Measurements from ENCODE around the gene MLLT6.

Gene MLLT6

GRCh38 chr17:38691154-38691553 lies 13.9 kb upstream of the MLLT6 start:
- Histone ChIP-seq H3K4me3 (no peak overlapping the region), H3K36me3 (replicated peaks) (no peaks in the 10 kb centered on the region), H3K27me3 (ENCODE audit: low read depth) (no peaks in the 10 kb centered on the region), H3K9me3 (no peaks in the 10 kb centered on the region), H3K4me1 (no peaks in the 10 kb centered on the region)
- no peak for DNase-seq (ENCODE audit: low spot score in 2 of 2)
- in situ Hi-C loops (cut with MboI; ENCODE audit: low sequenced_read_pairs): no loop called here

- no peaks in the 10 kb centered on the region for H3K36me3 ChIP-seq (replicated peaks)
- H3K9me3 ChIP-seq: no peaks in the 10 kb centered on the region
- H3K4me3 ChIP-seq: no peak overlapping the region
- H3K4me1 ChIP-seq: no peaks in the 10 kb centered on the region
- DNase-seq (ENCODE audit: low spot score in 2 of 2): no peak
- in situ Hi-C loops (cut with MboI; ENCODE audit: low sequenced_read_pairs): no loop called here
- H3K27me3 ChIP-seq (ENCODE audit: low read depth): no peaks in the 10 kb centered on the region
Observed at GRCh38 chr17:38693700-38694329, 11.3 kb upstream of the MLLT6 start.

- no peak for DNase-seq (ENCODE audit: low spot score in 2 of 2)
Observed at GRCh38 chr17:38697061-38697820, 7.8 kb upstream of the MLLT6 start.

GRCh38 chr17:38698760-38699159 lies 6.3 kb upstream of the MLLT6 start:
- Histone ChIP-seq H3K4me3 (no peak overlapping the region), H3K27me3 (ENCODE audit: low read depth) (no peaks in the 10 kb centered on the region), H3K9me3 (no peaks in the 10 kb centered on the region), H3K36me3 (replicated peaks) (no peaks in the 10 kb centered on the region), H3K4me1 (peaks cover 3% of the 10 kb centered on the region; the same call in 1 of the 2 replicates)
- no peak for DNase-seq (ENCODE audit: low spot score in 2 of 2)
- in situ Hi-C loops (cut with MboI; ENCODE audit: low sequenced_read_pairs): no loop called here

More at GRCh38 chr17:38697061-38697820, 7.8 kb upstream of the MLLT6 start:
- no peaks in the 10 kb centered on the region for H3K9me3 ChIP-seq
- H3K4me1 ChIP-seq: no peaks in the 10 kb centered on the region
- in situ Hi-C loops (cut with MboI; ENCODE audit: low sequenced_read_pairs): no loop called here
- no peaks in the 10 kb centered on the region for H3K36me3 ChIP-seq (replicated peaks)
- H3K4me3 ChIP-seq: no peak overlapping the region
- H3K27me3 ChIP-seq (ENCODE audit: low read depth): no peaks in the 10 kb centered on the region

GRCh38 chr17:38701504-38702165 lies 3.4 kb upstream of the MLLT6 start:
- in situ Hi-C loops (cut with MboI; ENCODE audit: low sequenced_read_pairs): no loop called here
- Histone ChIP-seq H3K4me3 (peak overlapping the region; percentile 81), H3K27me3 (ENCODE audit: low read depth) (no peaks in the 10 kb centered on the region), H3K4me1 (peaks cover 3% of the 10 kb centered on the region), H3K9me3 (no peaks in the 10 kb centered on the region), H3K36me3 (replicated peaks) (no peaks in the 10 kb centered on the region; the same call in 1 of the 2 replicates)
- DNase-seq (ENCODE audit: low spot score in 2 of 2): peak in 1 of 2 experiments; percentile 54

- peaks cover 3% of the 10 kb centered on the region for H3K4me1 ChIP-seq
- in situ Hi-C loops (cut with MboI; ENCODE audit: low sequenced_read_pairs): no loop called here
- H3K9me3 ChIP-seq: no peaks in the 10 kb centered on the region
- H3K4me3 ChIP-seq: peak overlapping the region; percentile 81
- peak; percentile 86 to 93 for DNase-seq (ENCODE audit: low spot score in 2 of 2)
- no peaks in the 10 kb centered on the region for H3K27me3 ChIP-seq (ENCODE audit: low read depth)
- no peaks in the 10 kb centered on the region; the same call in 1 of the 2 replicates for H3K36me3 ChIP-seq (replicated peaks)
Observed at GRCh38 chr17:38702166-38702915, 2.7 kb upstream of the MLLT6 start.

- DNase-seq (ENCODE audit: low spot score in 2 of 2): peak in 1 of 2 experiments; percentile 51
- in situ Hi-C loops (cut with MboI; ENCODE audit: low sequenced_read_pairs): no loop called here
Observed at GRCh38 chr17:38702916-38703741, 1.9 kb upstream of the MLLT6 start.

GRCh38 chr17:38703742-38704605 lies 1.1 kb upstream of the MLLT6 start:
- in situ Hi-C loops (cut with MboI; ENCODE audit: low sequenced_read_pairs): no loop called here
- H3K4me3 ChIP-seq: peak overlapping the region; percentile 81
- H3K4me1 ChIP-seq: peaks cover 3% of the 10 kb centered on the region
- DNase-seq (ENCODE audit: low spot score in 2 of 2): peak; percentile 92 to 97
- H3K27me3 ChIP-seq (ENCODE audit: low read depth): no peaks in the 10 kb centered on the region
- H3K9me3 ChIP-seq: no peaks in the 10 kb centered on the region
- H3K36me3 ChIP-seq (replicated peaks): peaks cover 3% of the 10 kb centered on the region

More at GRCh38 chr17:38702916-38703741, 1.9 kb upstream of the MLLT6 start:
- Histone ChIP-seq H3K4me1 (peaks cover 3% of the 10 kb centered on the region), H3K4me3 (peak overlapping the region; percentile 81), H3K36me3 (replicated peaks) (no peaks in the 10 kb centered on the region; the same call in none of the 2 replicates), H3K27me3 (ENCODE audit: low read depth) (no peaks in the 10 kb centered on the region), H3K9me3 (no peaks in the 10 kb centered on the region)

- H3K4me3 ChIP-seq: peak overlapping the region; percentile 81
- in situ Hi-C loops (cut with MboI; ENCODE audit: low sequenced_read_pairs): no loop called here
- H3K4me1 ChIP-seq: peaks cover 3% of the 10 kb centered on the region
- H3K36me3 ChIP-seq (replicated peaks): peaks cover 16% of the 10 kb centered on the region
- no peaks in the 10 kb centered on the region for H3K27me3 ChIP-seq (ENCODE audit: low read depth)
- DNase-seq (ENCODE audit: low spot score in 2 of 2): peak in 1 of 2 experiments; percentile 29
- no peaks in the 10 kb centered on the region for H3K9me3 ChIP-seq
Observed at GRCh38 chr17:38705523-38705802, 390 bp downstream of the MLLT6 start.

- in situ Hi-C loops (cut with MboI; ENCODE audit: low sequenced_read_pairs): no loop called here
- Histone ChIP-seq H3K4me1 (peaks cover 3% of the 10 kb centered on the region), H3K36me3 (replicated peaks) (peaks cover 18% of the 10 kb centered on the region), H3K9me3 (no peaks in the 10 kb centered on the region), H3K27me3 (ENCODE audit: low read depth) (no peaks in the 10 kb centered on the region), H3K4me3 (peak overlapping the region; percentile 81)
- DNase-seq (ENCODE audit: low spot score in 2 of 2): peak; percentile 84
Observed at GRCh38 chr17:38705803-38706504, 881 bp downstream of the MLLT6 start.

GRCh38 chr17:38706505-38707216 lies 1.6 kb downstream of the MLLT6 start:
- DNase-seq (ENCODE audit: low spot score in 2 of 2): peak in 1 of 2 experiments; percentile 48
- no peaks in the 10 kb centered on the region for H3K27me3 ChIP-seq (ENCODE audit: low read depth)
- in situ Hi-C loops (cut with MboI; ENCODE audit: low sequenced_read_pairs): no loop called here
- peaks cover 3% of the 10 kb centered on the region for H3K4me1 ChIP-seq
- H3K36me3 ChIP-seq (replicated peaks): peaks cover 23% of the 10 kb centered on the region
- H3K9me3 ChIP-seq: no peaks in the 10 kb centered on the region
- H3K4me3 ChIP-seq: peak overlapping the region; percentile 81

Data from HAP-1 (cell line).